Hepatocyte (in vitro differentiated cells): ENCODE data around the gene RCAN2. TPM values are rescaled to one million over a fixed set of nuclear protein-coding genes. Genes with fewer than 3 reads are reported as not detected.

Experiments
- DNase-seq: peaks from one replicate; pipeline ENCODE4 v3.0.0-alpha.2; 2016; ENCODE audit warnings: low spot score
- H2AFZ ChIP-seq: fragments of 200-600 bp; sonication (generic); 2 replicates; pipeline ENCODE4 v1.6.0; 2016; ENCODE audit warnings: antibody characterized with exemption, mild to moderate bottlenecking
- H3K27ac ChIP-seq: fragments of 200-600 bp; sonication (generic); 2 replicates; pipeline ENCODE4 v1.5.1; 2016; ENCODE audit warnings: mild to moderate bottlenecking
- H3K27me3 ChIP-seq: fragments of 200-600 bp; sonication (generic); 2 replicates; pipeline ENCODE4 v1.6.1; 2016
- H3K36me3 ChIP-seq: fragments of 200-600 bp; sonication (generic); replicated peaks from 2 replicates; pipeline ENCODE4 v1.5.1; 2016; ENCODE audit warnings: low read depth; ENCODE audit not compliant: insufficient read depth
- H3K4me1 ChIP-seq: fragments of 200-600 bp; sonication (generic); 2 replicates; pipeline ENCODE4 v1.5.1; 2016; ENCODE audit warnings: mild to moderate bottlenecking, moderate library complexity; ENCODE audit not compliant: insufficient read depth
- H3K4me2 ChIP-seq: fragments of 200-600 bp; sonication (generic); 2 replicates; pipeline ENCODE4 v1.6.0; 2016
- H3K4me3 ChIP-seq: fragments of 200-600 bp; sonication (generic); 2 replicates; pipeline ENCODE4 v1.5.1; 2016; ENCODE audit warnings: mild to moderate bottlenecking
- H3K79me2 ChIP-seq: fragments of 200-600 bp; sonication (generic); 2 replicates; pipeline ENCODE4 v1.6.0; 2017; ENCODE audit warnings: mild to moderate bottlenecking
- H3K9me2 ChIP-seq: fragments of 200-600 bp; sonication (generic); replicated peaks from 2 replicates; pipeline ENCODE4 v1.6.0; 2017; ENCODE audit warnings: mild to moderate bottlenecking; ENCODE audit not compliant: insufficient read depth
- H3K9me3 ChIP-seq: fragments of 200-600 bp; sonication (generic); 2 replicates; pipeline ENCODE4 v1.5.1; 2016; ENCODE audit warnings: low read depth, mild to moderate bottlenecking
- H4K20me1 ChIP-seq: fragments of 200-600 bp; sonication (generic); 2 replicates; pipeline ENCODE4 v1.6.0; 2016; ENCODE audit warnings: mild to moderate bottlenecking; ENCODE audit not compliant: insufficient read depth, poor library complexity, severe bottlenecking
- CTCF ChIP-seq: fragments of 200-600 bp; sonication (generic); IDR thresholded peaks from 2 replicates; pipeline ENCODE4 v1.5.1; 2016; ENCODE audit warnings: antibody characterized with exemption, mild to moderate bottlenecking; ENCODE audit not compliant: poor library complexity
- EZH2 ChIP-seq: fragments of 200-600 bp; sonication (generic); IDR thresholded peaks from 2 replicates; pipeline ENCODE4 v1.6.1; 2016; ENCODE audit warnings: antibody characterized with exemption, mild to moderate bottlenecking, borderline replicate concordance
- EZH2phosphoT487 ChIP-seq: fragments of 200-600 bp; sonication (generic); IDR thresholded peaks from one replicate; pipeline ENCODE4 v1.6.1; 2018; ENCODE audit warnings: antibody characterized with exemption, mild to moderate bottlenecking, low read depth, moderate library complexity; ENCODE audit not compliant: unreplicated experiment, severe bottlenecking
- WGBS: methylation state at CpG from one replicate; pipeline ENCODE4 v1.1.6; 2016; ENCODE audit warnings: low lambda C conversion rate; ENCODE audit errors: missing lambda C conversion rate; 5-methylcytosine and 5-hydroxymethylcytosine counted together
- polyA plus RNA-seq: library from polyadenylated mRNA; unstranded; fragments of >200 nt; fragmentation: Nextera tagmentation; extraction: Ambion mirVana; gene quantifications from 2 replicates; pipeline ENCODE4 v1.2.1, GENCODE V29; 2016
- total RNA-seq: library from RNA; depleted of rRNA; stranded (reverse); fragments of >200 nt; gene quantifications from 2 replicates; pipeline ENCODE4 v1.2.3, GENCODE V29; 2014

The RCAN2 gene
- total and polyA plus RNA-seq, 2 experiments from 2014 or later, result 5.0 to 6.6 TPM

DNA sequence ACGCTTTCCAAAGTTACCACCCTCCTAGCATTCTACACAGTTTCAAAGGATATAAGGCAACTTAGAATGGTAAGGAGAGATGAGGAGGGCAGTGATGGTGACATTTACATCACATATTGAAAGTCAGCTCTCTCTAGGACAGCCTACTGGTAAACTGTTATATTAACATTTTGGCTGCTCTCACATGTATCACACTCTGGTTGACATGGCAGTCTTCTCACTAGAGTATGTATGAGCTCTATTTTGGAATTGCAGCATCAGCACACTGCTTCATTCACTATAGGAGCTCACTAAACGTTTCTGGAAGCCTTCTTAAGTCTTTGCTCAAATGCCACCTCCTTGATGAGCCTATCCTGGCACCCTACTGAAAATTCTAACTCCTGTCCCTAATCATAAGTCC is 184.8 kb downstream of the RCAN2 start:
- H3K27ac ChIP-seq, result no peak overlapping the region
- WGBS, result 65% methylated on average over 2 of the region's 2 CpGs
- DNase-seq, result no peak

GRCh38 chr6:46305833-46306232 is 185.4 kb downstream of the RCAN2 start:
- no peak for TF ChIP-seq EZH2
- no peak for TF ChIP-seq CTCF
- H3K79me2 ChIP-seq, result no peaks in the 10 kb centered on the region
- no peaks in the 10 kb centered on the region for H3K9me2 ChIP-seq
- no peaks in the 10 kb centered on the region for H4K20me1 ChIP-seq
- no peak overlapping the region for H3K4me2 ChIP-seq
- DNase-seq, result no peak
- 89% methylated on average over 3 of the region's 3 CpGs for WGBS
- H3K4me3 ChIP-seq, result no peak overlapping the region
- no peaks in the 10 kb centered on the region for H3K4me1 ChIP-seq
- H3K9me3 ChIP-seq, result no peaks in the 10 kb centered on the region
- H3K36me3 ChIP-seq, result no peaks in the 10 kb centered on the region
- H3K27me3 ChIP-seq, result no peaks in the 10 kb centered on the region
- H2AFZ ChIP-seq, result no peak overlapping the region
- H3K27ac ChIP-seq, result no peak overlapping the region

More for the DNA sequence above, 184.8 kb downstream of the RCAN2 start:
- H3K4me1 ChIP-seq, result no peaks in the 10 kb centered on the region
- H3K4me3 ChIP-seq, result no peak overlapping the region
- H3K27me3 ChIP-seq, result no peaks in the 10 kb centered on the region
- H3K9me2 ChIP-seq, result no peaks in the 10 kb centered on the region
- H4K20me1 ChIP-seq, result no peaks in the 10 kb centered on the region
- no peaks in the 10 kb centered on the region for H3K36me3 ChIP-seq
- H3K4me2 ChIP-seq, result no peak overlapping the region
- no peak overlapping the region for H2AFZ ChIP-seq
- no peaks in the 10 kb centered on the region for H3K79me2 ChIP-seq
- TF ChIP-seq EZH2 (no peak), EZH2phosphoT487 (no peak), CTCF (no peak)
- no peaks in the 10 kb centered on the region for H3K9me3 ChIP-seq

GRCh38 chr6:46305236-46305635 is 186.0 kb downstream of the RCAN2 start:
- WGBS, result 94% methylated on average over 2 of the region's 2 CpGs
- Histone ChIP-seq H2AFZ (no peak overlapping the region), H3K4me2 (no peak overlapping the region), H3K9me3 (no peaks in the 10 kb centered on the region), H3K4me1 (no peaks in the 10 kb centered on the region), H3K27ac (no peak overlapping the region), H3K36me3 (no peaks in the 10 kb centered on the region), H3K27me3 (no peaks in the 10 kb centered on the region), H3K4me3 (no peak overlapping the region), H4K20me1 (no peaks in the 10 kb centered on the region), H3K79me2 (no peaks in the 10 kb centered on the region), H3K9me2 (no peaks in the 10 kb centered on the region)
- no peak for TF ChIP-seq EZH2phosphoT487
- TF ChIP-seq CTCF, result no peak
- TF ChIP-seq EZH2, result no peak
- DNase-seq, result no peak

GRCh38 chr6:46302816-46303215 is 188.4 kb downstream of the RCAN2 start:
- Histone ChIP-seq H3K9me2 (no peaks in the 10 kb centered on the region), H3K27me3 (no peaks in the 10 kb centered on the region), H3K4me2 (no peak overlapping the region), H4K20me1 (no peaks in the 10 kb centered on the region), H2AFZ (no peak overlapping the region), H3K9me3 (no peaks in the 10 kb centered on the region), H3K36me3 (no peaks in the 10 kb centered on the region), H3K27ac (no peak overlapping the region), H3K79me2 (no peaks in the 10 kb centered on the region), H3K4me3 (no peak overlapping the region), H3K4me1 (no peaks in the 10 kb centered on the region)
- no peak for TF ChIP-seq CTCF
- no peak for TF ChIP-seq EZH2
- no peak for TF ChIP-seq EZH2phosphoT487
- WGBS, result 91% methylated on average over 1 of the region's 1 CpG
- DNase-seq, result no peak
